ENCODE measurements around the gene HTR3D.

HTR3D gene

DNA sequence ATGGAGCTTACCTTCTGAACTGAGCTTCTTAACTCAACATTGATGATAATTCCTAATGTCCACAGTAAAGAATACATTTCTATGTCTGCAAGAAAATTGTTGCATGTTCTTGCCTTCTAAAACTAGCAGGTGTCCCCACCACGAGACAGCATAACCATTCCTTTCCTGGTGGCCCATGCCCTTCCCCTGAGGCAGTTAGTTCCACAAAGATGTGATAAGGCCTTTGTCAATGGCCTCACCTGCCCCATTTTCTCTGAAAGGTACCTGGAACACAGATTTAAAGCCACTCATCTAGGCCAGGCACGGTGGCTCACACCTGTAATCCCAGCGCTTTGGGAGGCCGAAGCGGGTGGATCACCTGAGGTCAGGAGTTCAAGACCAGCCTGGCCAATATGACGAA lies 44.4 kb downstream of the HTR3D start:
- no peak overlapping the region for H3K4me3 Mint-ChIP-seq
- no peaks in the 10 kb centered on the region for H3K36me3 Mint-ChIP-seq (ENCODE audit: low read depth)
- no peaks in the 10 kb centered on the region for H3K4me1 Mint-ChIP-seq (ENCODE audit: low read depth)
- no peak overlapping the region for H3K27ac Mint-ChIP-seq
- H3K9me3 Mint-ChIP-seq: peaks cover 2% of the 10 kb centered on the region
- peaks cover 8% of the 10 kb centered on the region for H3K27me3 Mint-ChIP-seq

DNA sequence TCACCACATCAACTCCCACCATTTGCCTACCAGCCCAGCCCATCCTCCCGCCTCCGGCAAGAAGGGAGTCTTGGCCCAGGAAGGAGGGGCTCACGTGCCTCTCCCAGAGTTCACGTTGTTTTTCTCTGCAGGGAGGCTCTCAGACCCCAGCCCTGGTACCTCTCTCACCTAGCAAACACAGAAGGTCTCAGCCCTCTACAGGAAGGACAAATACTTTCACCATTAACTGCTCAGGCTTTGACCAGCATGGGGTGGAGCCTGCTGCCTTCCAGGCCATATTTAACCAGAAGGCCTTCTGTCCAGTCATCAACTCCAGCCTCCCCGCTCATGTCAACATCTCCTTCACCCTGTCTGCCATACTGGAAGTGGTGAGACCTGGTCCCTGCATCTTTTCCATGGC lies 46.3 kb downstream of the HTR3D start:
- Mint-ChIP-seq H3K27ac (no peak overlapping the region), H3K36me3 (ENCODE audit: low read depth) (no peaks in the 10 kb centered on the region), H3K4me1 (ENCODE audit: low read depth) (no peaks in the 10 kb centered on the region), H3K4me3 (no peak overlapping the region), H3K27me3 (peaks cover 8% of the 10 kb centered on the region), H3K9me3 (no peaks in the 10 kb centered on the region)

DNA sequence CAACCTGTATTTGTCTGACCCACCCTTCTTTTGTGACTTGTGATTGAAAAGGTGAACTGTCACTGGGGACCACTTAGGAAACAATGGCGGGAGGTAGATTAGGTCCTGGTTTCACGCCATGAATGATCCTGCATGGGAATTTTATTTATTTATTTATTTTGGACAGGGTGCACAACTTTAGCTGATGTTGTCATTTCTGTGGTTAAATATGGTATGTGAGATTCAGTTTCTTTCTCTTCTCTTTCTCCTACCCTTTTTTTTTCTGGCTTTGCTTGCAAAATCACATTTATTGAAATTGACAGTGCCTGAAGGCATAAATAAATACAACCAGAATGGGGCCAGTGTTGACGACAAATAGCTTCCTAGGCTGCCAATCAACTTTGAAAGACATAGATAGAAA lies 47.3 kb downstream of the HTR3D start:
- no peaks in the 10 kb centered on the region for H3K36me3 Mint-ChIP-seq (ENCODE audit: low read depth)
- no peak overlapping the region for H3K4me3 Mint-ChIP-seq
- peaks cover 5% of the 10 kb centered on the region for H3K27me3 Mint-ChIP-seq
- no peak overlapping the region for H3K27ac Mint-ChIP-seq
- no peaks in the 10 kb centered on the region for H3K4me1 Mint-ChIP-seq (ENCODE audit: low read depth)
- no peaks in the 10 kb centered on the region for H3K9me3 Mint-ChIP-seq

DNA sequence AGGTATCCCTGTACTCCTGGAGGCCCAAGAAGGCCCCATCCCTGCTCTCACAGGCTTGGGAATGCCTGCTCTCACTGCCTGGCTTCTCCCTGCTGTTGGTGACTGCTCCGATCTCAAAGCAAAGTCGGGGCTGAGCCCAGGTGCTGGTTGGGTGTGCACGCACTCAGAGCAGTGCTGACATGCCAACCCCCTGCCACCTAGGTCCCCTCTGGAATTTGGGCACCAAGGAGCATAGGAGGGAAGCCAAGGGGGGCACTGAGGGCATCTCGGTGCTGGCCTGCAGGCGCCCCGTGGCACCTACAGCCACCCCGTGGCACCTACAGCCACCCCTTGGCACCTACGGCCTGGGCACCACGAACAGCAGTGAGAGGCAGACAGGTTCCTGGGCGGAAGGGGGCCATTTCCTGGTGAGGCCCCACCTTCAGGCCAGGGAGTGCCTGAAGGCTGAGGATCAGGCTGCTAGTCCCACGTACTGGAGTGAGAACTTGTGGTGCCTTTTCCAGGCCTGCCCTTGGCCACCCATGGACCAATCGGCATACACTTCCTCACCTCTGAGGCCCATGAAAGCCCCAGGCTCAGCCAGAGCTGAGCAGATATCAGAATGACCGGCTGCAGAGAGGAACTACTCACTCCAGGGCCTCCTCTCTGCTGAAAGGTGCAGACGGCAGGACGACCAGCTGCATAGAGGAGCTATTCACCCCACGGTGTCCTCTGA lies 49.7 kb downstream of the HTR3D start:
- no peak overlapping the region for H3K4me3 Mint-ChIP-seq
- H3K36me3 Mint-ChIP-seq (ENCODE audit: low read depth): no peaks in the 10 kb centered on the region
- no peak overlapping the region for H3K27ac Mint-ChIP-seq
- H3K27me3 Mint-ChIP-seq: no peaks in the 10 kb centered on the region
- no peaks in the 10 kb centered on the region for H3K4me1 Mint-ChIP-seq (ENCODE audit: low read depth)
- H3K9me3 Mint-ChIP-seq: peaks cover 12% of the 10 kb centered on the region

DNA sequence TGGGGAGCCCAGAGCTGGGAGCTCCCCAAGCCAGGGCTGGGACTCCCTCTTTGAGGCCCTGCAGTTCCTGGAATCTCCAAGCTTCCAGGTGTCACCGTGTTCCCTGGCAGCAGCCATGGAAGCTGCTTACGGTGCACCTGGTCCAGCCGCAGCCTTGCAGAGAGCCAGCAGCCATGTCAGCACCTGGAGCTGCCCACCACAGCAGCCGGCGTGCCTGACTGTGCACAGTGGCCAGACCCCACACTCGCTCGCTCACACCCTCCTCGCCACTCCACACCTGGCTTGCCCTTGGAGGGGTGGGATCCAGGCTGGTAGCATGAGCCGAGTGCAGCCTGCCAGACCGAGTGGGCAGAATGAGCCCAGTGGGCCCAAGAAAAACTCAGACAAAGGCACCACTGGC lies 50.5 kb downstream of the HTR3D start:
- Mint-ChIP-seq H3K4me1 (ENCODE audit: low read depth) (no peaks in the 10 kb centered on the region), H3K9me3 (peaks cover 12% of the 10 kb centered on the region), H3K27ac (no peak overlapping the region), H3K4me3 (no peak overlapping the region), H3K27me3 (no peaks in the 10 kb centered on the region), H3K36me3 (ENCODE audit: low read depth) (no peaks in the 10 kb centered on the region)

DNA sequence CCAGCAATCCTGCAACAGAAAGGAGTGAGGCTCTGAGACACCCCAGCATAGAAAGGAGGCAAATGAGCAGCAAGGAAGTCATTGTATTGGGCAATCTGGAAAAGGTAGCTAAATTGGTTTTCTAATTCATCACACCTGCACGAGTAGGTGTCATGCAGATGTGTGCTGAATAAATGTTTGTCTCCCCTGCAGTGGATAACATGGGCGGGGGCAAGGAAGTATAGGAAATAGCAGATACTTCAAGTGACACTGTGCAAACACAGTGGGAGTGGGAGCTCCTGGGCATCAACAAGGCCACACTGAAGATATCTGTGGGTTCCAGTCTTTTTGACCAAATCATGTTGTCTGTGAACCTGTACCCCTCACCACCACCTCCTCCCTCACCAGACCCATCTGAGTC lies 50.9 kb downstream of the HTR3D start:
- Mint-ChIP-seq H3K4me1 (ENCODE audit: low read depth) (no peaks in the 10 kb centered on the region), H3K27me3 (no peaks in the 10 kb centered on the region), H3K36me3 (ENCODE audit: low read depth) (no peaks in the 10 kb centered on the region), H3K27ac (no peak overlapping the region), H3K4me3 (no peak overlapping the region), H3K9me3 (peaks cover 12% of the 10 kb centered on the region)

DNA sequence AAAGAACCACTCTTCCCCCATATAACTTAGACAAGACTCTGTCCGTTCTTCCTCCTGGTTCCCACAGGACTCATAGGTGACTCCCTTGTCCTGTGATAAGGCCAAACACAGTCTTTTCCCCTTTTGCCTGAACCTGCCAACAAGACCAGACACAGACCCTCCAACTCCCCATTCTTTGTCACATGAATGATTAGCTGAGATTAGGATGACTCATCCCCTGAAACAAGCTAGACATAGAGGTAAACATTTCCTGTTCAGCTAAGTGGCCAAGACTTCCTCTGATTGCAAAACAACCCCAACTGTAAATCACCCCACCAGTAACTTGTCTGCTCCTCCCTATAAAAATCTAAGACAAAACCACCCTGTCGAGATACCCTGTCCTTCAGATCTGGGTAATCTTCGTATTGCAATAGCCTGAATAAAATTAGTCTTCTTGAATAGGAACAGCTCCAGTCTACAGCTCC lies 53.9 kb downstream of the HTR3D start:
- no peaks in the 10 kb centered on the region for H3K27me3 Mint-ChIP-seq
- H3K4me1 Mint-ChIP-seq (ENCODE audit: low read depth): no peaks in the 10 kb centered on the region
- no peaks in the 10 kb centered on the region for H3K36me3 Mint-ChIP-seq (ENCODE audit: low read depth)
- H3K4me3 Mint-ChIP-seq: no peak overlapping the region
- H3K27ac Mint-ChIP-seq: no peak overlapping the region
- H3K9me3 Mint-ChIP-seq: peaks cover 12% of the 10 kb centered on the region
